Caco-2 (cell line): ENCODE measurements around the gene SLC4A11. TPM values are rescaled to one million over a fixed set of nuclear protein-coding genes. Genes with fewer than 3 reads are reported as not detected.

ENCODE experiments used
- BruUV-seq: library from RNA; stranded (reverse); fragments of 400-500 nt; replicated peaks from 2 replicates; lab custom pipeline; 2021; lab: Mats Ljungman, UMichigan
- CTCF ChIA-PET: fragments of 300-600 bp; sonication (Branson Sonifier 250); formaldehyde crosslinking; loops from one replicate; lab custom pipeline; 2022; ENCODE audit warnings: antibody characterized with exemption; lab: Charles Lee
- POLR2A ChIA-PET: fragments of 300-600 bp; sonication (Branson Sonifier 250); formaldehyde crosslinking; loops from one replicate; lab custom pipeline; 2022; ENCODE audit warnings: antibody characterized with exemption; lab: Charles Lee
- DNase-seq, 2 experiments: peaks; one replicate each; pipeline versions ENCODE4 v3.0.0 to v3.0.0-alpha.2; 2020 to 2022
- H3K27me3 ChIP-seq: replicated peaks from 2 replicates; pipeline ENCODE4 v1.6.0; 2011; ENCODE audit warnings: low read length; ENCODE audit not compliant: control insufficient read depth, insufficient read depth
- H3K36me3 ChIP-seq: 2 replicates; pipeline ENCODE4 v1.5.1; 2011; ENCODE audit warnings: low read length; ENCODE audit not compliant: control insufficient read depth, insufficient read depth
- H3K4me1 ChIP-seq: fragments of 250-450 bp; sonication (Bioruptor Pico); 2 replicates; pipeline ENCODE4 v1.5.1; 2020; ENCODE audit warnings: mild to moderate bottlenecking
- H3K4me3 ChIP-seq: 2 replicates; pipeline ENCODE4 v1.5.1; 2011; ENCODE audit warnings: low read depth, mild to moderate bottlenecking, control low read depth, low read length
- H3K9me3 ChIP-seq: fragments of 250-450 bp; sonication (Bioruptor Pico); 2 replicates; pipeline ENCODE4 v1.5.1; 2020; ENCODE audit warnings: mild to moderate bottlenecking, moderate library complexity
- H3K27ac Mint-ChIP-seq: one replicate; pipeline ENCODE4 v1.8.0; 2022; ENCODE audit warnings: mixed read lengths; ENCODE audit not compliant: unreplicated experiment
- H3K27me3 Mint-ChIP-seq: one replicate; pipeline ENCODE4 v1.8.0; 2022; ENCODE audit warnings: mixed read lengths; ENCODE audit not compliant: insufficient read depth, unreplicated experiment
- H3K36me3 Mint-ChIP-seq: one replicate; pipeline ENCODE4 v1.8.0; 2022; ENCODE audit warnings: mild to moderate bottlenecking, mixed read lengths; ENCODE audit not compliant: insufficient read depth, unreplicated experiment
- H3K4me1 Mint-ChIP-seq: one replicate; pipeline ENCODE4 v1.8.0; 2022; ENCODE audit warnings: low read depth, mixed read lengths; ENCODE audit not compliant: unreplicated experiment
- H3K4me3 Mint-ChIP-seq: one replicate; pipeline ENCODE4 v1.8.0; 2022; ENCODE audit warnings: mild to moderate bottlenecking, moderate library complexity, mixed read lengths; ENCODE audit not compliant: unreplicated experiment
- H3K9me3 Mint-ChIP-seq: one replicate; pipeline ENCODE4 v1.8.0; 2022; ENCODE audit warnings: mixed read lengths; ENCODE audit not compliant: unreplicated experiment
- intact Hi-C: fragments of 100-400 bp; cut with micrococcal nuclease; formaldehyde crosslinking; loops from one replicate; pipeline ENCODE4 v1.10.0; 2022; ENCODE audit not compliant: unreplicated experiment
- total RNA-seq: library from RNA; stranded (reverse); gene quantifications from 2 replicates; pipeline ENCODE4 v1.2.3, GENCODE V29; 2022
- TF ChIP-seq, protein P1 (sequence below), 2 experiments: fragments of 200-600 bp in 1 of 2; IDR thresholded peaks; 1 replicate in 1 of 2; 2 replicates in 1 of 2; pipeline versions ENCODE4 v1.5.1 to v1.8.0; 2011 to 2022; ENCODE audit warnings: antibody characterized with exemption in 1 of 2, control low read depth in 1 of 2, inconsistent platforms in 1 of 2, low read depth in 1 of 2, low read length in 1 of 2, mild to moderate bottlenecking in 1 of 2, moderate library complexity in 1 of 2; ENCODE audit not compliant: insufficient read depth in 1 of 2, severe bottlenecking in 1 of 2, unreplicated experiment in 1 of 2

Gene SLC4A11
- total RNA-seq, 1 experiment from 2014 or later = 9.5 TPM

DNA sequence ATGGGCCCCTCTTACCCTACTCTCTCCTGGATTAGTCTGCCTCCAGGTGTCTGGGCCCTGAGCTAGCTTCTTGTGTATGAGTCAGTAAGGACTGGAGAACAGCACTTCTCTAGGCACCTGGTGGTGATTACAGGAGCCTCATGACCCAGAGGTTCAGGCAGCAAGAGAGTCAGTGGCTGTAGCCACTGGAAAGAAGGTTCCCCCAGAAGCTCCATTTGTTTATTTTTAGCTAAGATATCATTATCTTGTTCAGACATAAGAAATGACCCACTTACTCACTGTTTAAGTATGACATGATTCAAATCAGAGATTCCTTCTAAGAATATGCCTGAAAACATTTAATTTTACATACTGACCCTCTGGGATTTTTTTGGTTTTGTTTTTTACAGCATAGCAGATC lies 23.6 kb upstream of the SLC4A11 start:
- CTCF ChIA-PET = interaction anchor here (1.2 kb wide), 1 partner anchor 13 kb away, joined by 5 read pairs; no protein-coding TSS in a partner anchor
- POLR2A ChIA-PET = no interaction called here
- no peaks in the 10 kb centered on the region for H3K36me3 Mint-ChIP-seq
- Histone ChIP-seq H3K9me3 (no peaks in the 10 kb centered on the region), H3K27me3 (no peaks in the 10 kb centered on the region), H3K4me1 (no peaks in the 10 kb centered on the region), H3K4me3 (no peak overlapping the region), H3K36me3 (no peaks in the 10 kb centered on the region)
- no peak overlapping the region for H3K4me3 Mint-ChIP-seq
- no peaks in the 10 kb centered on the region for H3K4me1 Mint-ChIP-seq
- BruUV-seq = no TSS peak
- H3K27ac Mint-ChIP-seq = no peak overlapping the region
- no peak for DNase-seq
- intact Hi-C loops = no loop called here
- H3K9me3 Mint-ChIP-seq = no peaks in the 10 kb centered on the region
- TF ChIP-seq, protein P1, sequence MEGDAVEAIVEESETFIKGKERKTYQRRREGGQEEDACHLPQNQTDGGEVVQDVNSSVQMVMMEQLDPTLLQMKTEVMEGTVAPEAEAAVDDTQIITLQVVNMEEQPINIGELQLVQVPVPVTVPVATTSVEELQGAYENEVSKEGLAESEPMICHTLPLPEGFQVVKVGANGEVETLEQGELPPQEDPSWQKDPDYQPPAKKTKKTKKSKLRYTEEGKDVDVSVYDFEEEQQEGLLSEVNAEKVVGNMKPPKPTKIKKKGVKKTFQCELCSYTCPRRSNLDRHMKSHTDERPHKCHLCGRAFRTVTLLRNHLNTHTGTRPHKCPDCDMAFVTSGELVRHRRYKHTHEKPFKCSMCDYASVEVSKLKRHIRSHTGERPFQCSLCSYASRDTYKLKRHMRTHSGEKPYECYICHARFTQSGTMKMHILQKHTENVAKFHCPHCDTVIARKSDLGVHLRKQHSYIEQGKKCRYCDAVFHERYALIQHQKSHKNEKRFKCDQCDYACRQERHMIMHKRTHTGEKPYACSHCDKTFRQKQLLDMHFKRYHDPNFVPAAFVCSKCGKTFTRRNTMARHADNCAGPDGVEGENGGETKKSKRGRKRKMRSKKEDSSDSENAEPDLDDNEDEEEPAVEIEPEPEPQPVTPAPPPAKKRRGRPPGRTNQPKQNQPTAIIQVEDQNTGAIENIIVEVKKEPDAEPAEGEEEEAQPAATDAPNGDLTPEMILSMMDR (IDR thresholded peaks at IDR 0.05; ENCODE audit: insufficient read depth in 1 of 2, low read depth in 1 of 2, low read length in 1 of 2, severe bottlenecking in 1 of 2, unreplicated experiment in 1 of 2) = no peak
- no peaks in the 10 kb centered on the region for H3K27me3 Mint-ChIP-seq

DNA sequence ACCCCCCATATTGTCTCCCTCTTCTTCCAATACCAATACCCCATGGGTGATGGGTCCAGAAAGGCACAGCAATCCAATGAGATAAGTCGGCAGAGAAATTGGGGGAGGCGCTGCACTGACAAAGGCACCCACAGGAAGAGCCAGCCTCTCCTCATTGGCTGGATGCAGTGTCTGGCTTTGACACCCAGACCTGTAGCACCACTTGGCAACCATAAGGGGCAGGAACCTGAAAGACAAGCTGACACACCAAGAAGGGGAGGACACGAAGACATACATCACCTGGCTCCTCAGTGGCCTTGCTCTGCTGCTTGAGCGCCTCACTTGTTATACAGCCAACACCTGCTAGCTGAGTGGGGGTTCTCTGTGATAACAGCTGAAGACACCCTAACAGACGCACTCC lies 19.4 kb upstream of the SLC4A11 start:
- TF ChIP-seq, protein P1 (IDR thresholded peaks at IDR 0.05; ENCODE audit: insufficient read depth in 1 of 2, low read depth in 1 of 2, low read length in 1 of 2, severe bottlenecking in 1 of 2, unreplicated experiment in 1 of 2) = no peak
- intact Hi-C loops = no loop called here
- ChIA-PET POLR2A (no interaction called here), CTCF (no interaction called here)
- Histone ChIP-seq H3K4me3 (no peak overlapping the region), H3K27me3 (no peaks in the 10 kb centered on the region), H3K4me1 (no peaks in the 10 kb centered on the region), H3K9me3 (no peaks in the 10 kb centered on the region), H3K36me3 (no peaks in the 10 kb centered on the region)
- Mint-ChIP-seq H3K4me3 (no peak overlapping the region), H3K27ac (no peak overlapping the region), H3K4me1 (no peaks in the 10 kb centered on the region), H3K36me3 (no peaks in the 10 kb centered on the region), H3K9me3 (no peaks in the 10 kb centered on the region), H3K27me3 (no peaks in the 10 kb centered on the region)
- no peak for DNase-seq
- BruUV-seq = no TSS peak

DNA sequence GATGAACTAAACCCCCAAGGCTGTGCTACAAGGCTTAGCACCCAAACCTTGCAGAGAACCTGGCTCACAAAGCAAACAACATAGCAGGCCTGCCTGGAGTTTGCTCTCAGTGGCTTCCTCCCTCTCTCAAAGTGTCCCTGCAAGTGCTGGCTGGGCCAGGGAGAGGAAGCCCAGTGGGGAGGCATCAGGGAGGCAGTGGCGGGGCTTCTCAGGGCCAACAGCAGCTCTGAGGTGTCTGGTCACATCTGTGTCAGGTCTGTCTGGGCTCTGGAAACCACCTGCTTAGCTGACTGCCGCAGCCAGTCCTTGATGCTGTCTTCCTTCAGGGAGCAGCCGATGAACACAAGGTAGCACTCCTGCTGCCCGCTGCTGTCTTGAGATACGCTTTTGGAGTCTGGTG lies 16.7 kb upstream of the SLC4A11 start:
- TF ChIP-seq, protein P1 (IDR thresholded peaks at IDR 0.05; ENCODE audit: insufficient read depth in 1 of 2, low read depth in 1 of 2, low read length in 1 of 2, severe bottlenecking in 1 of 2, unreplicated experiment in 1 of 2) = no peak
- Histone ChIP-seq H3K4me3 (no peak overlapping the region), H3K36me3 (no peaks in the 10 kb centered on the region), H3K9me3 (no peaks in the 10 kb centered on the region), H3K27me3 (no peaks in the 10 kb centered on the region), H3K4me1 (no peaks in the 10 kb centered on the region)
- DNase-seq = no peak
- BruUV-seq = no TSS peak
- Mint-ChIP-seq H3K4me3 (no peak overlapping the region), H3K9me3 (no peaks in the 10 kb centered on the region), H3K27ac (no peak overlapping the region), H3K27me3 (no peaks in the 10 kb centered on the region), H3K36me3 (no peaks in the 10 kb centered on the region), H3K4me1 (no peaks in the 10 kb centered on the region)
- ChIA-PET CTCF (no interaction called here), POLR2A (no interaction called here)
- intact Hi-C loops = no loop called here
